ENCODE measurements around the gene OASL. TPM values are rescaled to one million over a fixed set of nuclear protein-coding genes. Genes with fewer than 3 reads are reported as not detected.
"Not testable (repeated sequence)": the region's sequence is repeated elsewhere in the genome, so short reads cannot be mapped to it uniquely, and the experiment has no call there.

Gene OASL
- total RNA-seq, 1 experiment from 2014 or later, result not detected

GRCh38 chr12:121048442-121048841 lies 9.4 kb upstream of the OASL start:
- Histone ChIP-seq H2BK5ac (ENCODE audit: insufficient read length, low read length) (no peak overlapping the region), H3K9me3 (ENCODE audit: control insufficient read depth, low read depth, low read length) (no peaks in the 10 kb centered on the region), H3K79me2 (ENCODE audit: insufficient read depth, low read length) (no peaks in the 10 kb centered on the region), H2AFZ (ENCODE audit: low read length) (no peak overlapping the region), H3K4me1 (ENCODE audit: insufficient read depth, low read length) (no peaks in the 10 kb centered on the region), H2BK20ac (ENCODE audit: low read depth, low read length, poor library complexity, severe bottlenecking) (no peak overlapping the region), H2BK12ac (ENCODE audit: insufficient read length, low read depth, low read length) (no peak overlapping the region), H3K18ac (ENCODE audit: insufficient read length, low read depth, low read length) (no peak overlapping the region), H3K9ac (ENCODE audit: extremely low read depth, insufficient read length, low read length) (no peak overlapping the region), H3K14ac (ENCODE audit: insufficient read depth, low read length) (no peak overlapping the region), H3K79me1 (ENCODE audit: insufficient read depth, low read depth, low read length, poor library complexity, severe bottlenecking) (no peaks in the 10 kb centered on the region), H3K56ac (ENCODE audit: insufficient read length, low read depth, low read length) (no peak overlapping the region), H4K8ac (replicated peaks; ENCODE audit: insufficient read length, low read depth, low read length) (no peak overlapping the region), H2BK15ac (ENCODE audit: low read depth, low read length) (no peak overlapping the region), H2BK120ac (ENCODE audit: low read depth, low read length, poor library complexity, severe bottlenecking) (no peak overlapping the region), H2AK5ac (ENCODE audit: insufficient read length, low read length) (no peak overlapping the region), H3K4ac (ENCODE audit: low read depth, low read length) (no peak overlapping the region), H3K27me3 (ENCODE audit: insufficient read depth, low read length) (no peaks in the 10 kb centered on the region), H3K23me2 (ENCODE audit: insufficient read length, low read depth, low read length, poor library complexity, severe bottlenecking) (no peaks in the 10 kb centered on the region), H3K23ac (ENCODE audit: insufficient read length, low read depth, low read length) (no peak overlapping the region), H3T11ph (ENCODE audit: low read length) (no peak overlapping the region), H3K27ac (ENCODE audit: insufficient read length, low read depth, low read length) (no peak overlapping the region), H4K20me1 (ENCODE audit: control insufficient read depth, insufficient read depth, insufficient read length) (no peaks in the 10 kb centered on the region), H3K4me2 (ENCODE audit: insufficient read depth, insufficient read length, low read length) (no peak overlapping the region), H4K91ac (ENCODE audit: insufficient read length, low read depth, low read length) (no peak overlapping the region), H4K5ac (ENCODE audit: insufficient read length, low read depth, low read length) (no peak overlapping the region)
- no CpG with 5 or more reads among the region's 7 CpGs for WGBS (ENCODE audit: extremely low coverage, insufficient read length, low lambda C conversion rate)
- Mint-ChIP-seq H3K4me1 (peaks cover 4 to 5% of the 10 kb centered on the region in 2 experiments; a peak in 2 of 4 replicates), H3K4me3 (no peak overlapping the region), H3K27me3 (ENCODE audit: low read depth) (peaks cover 22% of the 10 kb centered on the region), H3K27ac (peak overlapping the region in 1 of 3 experiments; percentile 65; a peak in 1 of 7 replicates), H3K9me3 (no peaks in the 10 kb centered on the region), H3K36me3 (ENCODE audit: insufficient read depth in 1 of 3, low read depth in 3 of 3) (no peaks in the 10 kb centered on the region)
- DNase-seq, result no peak
- TF ChIP-seq CTCF (conservative IDR thresholded peaks at IDR 0.05), result no peak

- not testable (repeated sequence) for H4K5ac ChIP-seq (ENCODE audit: insufficient read length, low read depth, low read length); H3K4me1 ChIP-seq (ENCODE audit: insufficient read depth, low read length); H3K36me3 Mint-ChIP-seq (ENCODE audit: insufficient read depth in 1 of 3, low read depth in 3 of 3); H2BK20ac ChIP-seq (ENCODE audit: low read depth, low read length, poor library complexity, severe bottlenecking); H2AFZ ChIP-seq (ENCODE audit: low read length); H3K9me3 ChIP-seq (ENCODE audit: control insufficient read depth, low read depth, low read length); H3K18ac ChIP-seq (ENCODE audit: insufficient read length, low read depth, low read length); H3K23ac ChIP-seq (ENCODE audit: insufficient read length, low read depth, low read length); H3K56ac ChIP-seq (ENCODE audit: insufficient read length, low read depth, low read length); H3K79me2 ChIP-seq (ENCODE audit: insufficient read depth, low read length); H3K14ac ChIP-seq (ENCODE audit: insufficient read depth, low read length); H3T11ph ChIP-seq (ENCODE audit: low read length); DNase-seq; H2BK12ac ChIP-seq (ENCODE audit: insufficient read length, low read depth, low read length); H3K27ac ChIP-seq (ENCODE audit: insufficient read length, low read depth, low read length); H3K23me2 ChIP-seq (ENCODE audit: insufficient read length, low read depth, low read length, poor library complexity, severe bottlenecking); H3K9me3 Mint-ChIP-seq; H2BK120ac ChIP-seq (ENCODE audit: low read depth, low read length, poor library complexity, severe bottlenecking); H3K4me1 Mint-ChIP-seq; H4K8ac ChIP-seq (replicated peaks; ENCODE audit: insufficient read length, low read depth, low read length); H3K27me3 ChIP-seq (ENCODE audit: insufficient read depth, low read length); H3K4ac ChIP-seq (ENCODE audit: low read depth, low read length); H3K27ac Mint-ChIP-seq; H4K20me1 ChIP-seq (ENCODE audit: control insufficient read depth, insufficient read depth, insufficient read length); H3K9ac ChIP-seq (ENCODE audit: extremely low read depth, insufficient read length, low read length); H3K4me2 ChIP-seq (ENCODE audit: insufficient read depth, insufficient read length, low read length); H2BK15ac ChIP-seq (ENCODE audit: low read depth, low read length); H2BK5ac ChIP-seq (ENCODE audit: insufficient read length, low read length); H3K79me1 ChIP-seq (ENCODE audit: insufficient read depth, low read depth, low read length, poor library complexity, severe bottlenecking); H2AK5ac ChIP-seq (ENCODE audit: insufficient read length, low read length); H3K4me3 Mint-ChIP-seq; H4K91ac ChIP-seq (ENCODE audit: insufficient read length, low read depth, low read length)
- WGBS (ENCODE audit: extremely low coverage, insufficient read length, low lambda C conversion rate), result no CpG with 5 or more reads among the region's 12 CpGs
- H3K27me3 Mint-ChIP-seq (ENCODE audit: low read depth), result peaks cover 28% of the 10 kb centered on the region
Measured at GRCh38 chr12:121047400-121047799, 8.4 kb upstream of the OASL start.

All from H9 (cell line).